ENCODE measurements around the gene HAGHL. TPM values are rescaled to one million over a fixed set of nuclear protein-coding genes. Genes with fewer than 3 reads are reported as not detected.
A peak's percentile ranks its signal among the peaks of the same experiment; 100 is the strongest.

The HAGHL gene
- total RNA-seq, 3 donors from 2014 or later: 8.8 to 13.0 (median 12.4) TPM

- ATAC-seq (peak in 1 of 2 donors; percentile 7), DNase-seq (no peak)
- no peak overlapping the region for H3K4me3 Mint-ChIP-seq
- H3K36me3 Mint-ChIP-seq (ENCODE audit: insufficient read depth): no peaks in the 10 kb centered on the region
- H3K9me3 Mint-ChIP-seq: no peaks in the 10 kb centered on the region
- peaks cover 2% of the 10 kb centered on the region for H3K4me1 Mint-ChIP-seq (ENCODE audit: low read depth)
- peaks cover 17% of the 10 kb centered on the region for H3K27me3 Mint-ChIP-seq (ENCODE audit: low read depth)
These were observed 51.5 kb downstream of the HAGHL start for GRCh38 chr16:778447-778846.

DNA sequence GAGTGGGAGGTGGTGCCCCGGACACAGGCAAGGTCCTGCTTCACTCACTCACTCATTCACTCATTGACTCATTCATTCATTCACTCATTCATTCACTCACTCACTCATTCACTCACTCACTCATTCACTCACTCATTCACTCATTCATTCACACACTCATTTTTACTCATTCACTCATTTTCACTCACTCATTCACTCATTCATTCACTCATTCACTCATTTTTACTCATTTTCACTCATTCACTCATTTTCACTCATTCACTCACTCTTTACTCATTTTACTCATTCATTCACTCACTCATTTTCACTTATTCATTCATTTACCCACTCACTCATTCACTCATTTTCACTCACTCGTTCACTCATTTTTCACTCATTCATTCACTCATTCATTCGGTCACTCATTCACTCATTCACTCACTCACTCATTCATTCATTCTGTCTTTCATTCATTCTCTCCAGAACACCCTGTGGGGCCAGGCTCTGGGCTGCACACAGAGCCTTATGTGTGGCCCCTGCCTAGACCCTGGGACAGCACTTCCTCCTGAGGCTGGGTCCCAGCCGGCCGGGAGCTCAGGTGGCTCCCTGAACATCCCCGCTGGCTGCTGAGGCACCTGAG lies 52.1 kb downstream of the HAGHL start:
- Mint-ChIP-seq H3K27me3 (ENCODE audit: low read depth) (peaks cover 17% of the 10 kb centered on the region), H3K36me3 (ENCODE audit: insufficient read depth) (no peaks in the 10 kb centered on the region), H3K4me3 (no peak overlapping the region), H3K4me1 (ENCODE audit: low read depth) (peaks cover 2% of the 10 kb centered on the region), H3K9me3 (no peaks in the 10 kb centered on the region)
- no peak for ATAC-seq
- DNase-seq: no peak

Other genes with a start within 250 kb of the HAGHL start
- gene CAPN15, start 199.4 kb upstream of the HAGHL start, total RNA-seq: 100 to 1,000 TPM; 134 to 164 (median 153) TPM
- under 1 TPM; 0.08 to 0.11 (median 0.10) TPM for gene PRR35, start 166.7 kb upstream of the HAGHL start, total RNA-seq
- gene NHLRC4, start 160.1 kb upstream of the HAGHL start, total RNA-seq: under 1 TPM; 0.13 to 0.18 (median 0.16) TPM
- 10 to 100 TPM; 45.0 to 47.8 (median 46.1) TPM for gene PIGQ, start 157.1 kb upstream of the HAGHL start, total RNA-seq
- gene RAB40C, start 137.0 kb upstream of the HAGHL start, total RNA-seq: 10 to 100 TPM; 13.4 to 15.7 (median 14.6) TPM
- gene WFIKKN1, start 96.1 kb upstream of the HAGHL start, total RNA-seq: under 1 TPM; 0.40 to 0.71 (median 0.49) TPM
- 100 to 1,000 TPM; 132 to 174 (median 159) TPM for gene METTL26, start 90.8 kb upstream of the HAGHL start, total RNA-seq
- gene MCRIP2, start 85.3 kb upstream of the HAGHL start, total RNA-seq: 100 to 1,000 TPM in 1 of 3 donors, 10 to 100 TPM in 2; 83.1 to 104 (median 88.2) TPM
- gene WDR90, start 77.7 kb upstream of the HAGHL start, total RNA-seq: 100 to 1,000 TPM in 1 of 3 donors, 10 to 100 TPM in 2; 81.0 to 104 (median 87.8) TPM
- 100 to 1,000 TPM; 212 to 215 (median 212) TPM for gene RHOT2, start 59.0 kb upstream of the HAGHL start, total RNA-seq
- gene RHBDL1, start 51.4 kb upstream of the HAGHL start, total RNA-seq: under 1 TPM; 0.52 to 0.71 (median 0.53) TPM
- 100 to 1,000 TPM; 117 to 136 (median 127) TPM for gene STUB1, start 46.7 kb upstream of the HAGHL start, total RNA-seq
- gene JMJD8, start 42.8 kb upstream of the HAGHL start, total RNA-seq: 10 to 100 TPM; 77.0 to 90.4 (median 88.7) TPM
- 10 to 100 TPM; 28.2 to 32.4 (median 29.1) TPM for gene WDR24, start 36.7 kb upstream of the HAGHL start, total RNA-seq
- 1 to 10 TPM; 2.0 to 6.0 (median 4.8) TPM for gene FBXL16, start 21.3 kb upstream of the HAGHL start, total RNA-seq
- gene METRN, start 12.0 kb upstream of the HAGHL start, total RNA-seq: 10 to 100 TPM; 23.8 to 34.7 (median 28.2) TPM
- gene ANTKMT, start 6.0 kb upstream of the HAGHL start, total RNA-seq: 10 to 100 TPM; 66.0 to 75.0 (median 67.8) TPM
- gene CCDC78, start 663 bp upstream of the HAGHL start, total RNA-seq: 1 to 10 TPM; 5.4 to 9.1 (median 7.0) TPM
- gene CIAO3, start 13.9 kb downstream of the HAGHL start, total RNA-seq: 10 to 100 TPM; 30.1 to 39.5 (median 34.8) TPM
- under 1 TPM in 1 of 3 donors, not detected in 2; 0.08 TPM for gene MSLN, start 33.6 kb downstream of the HAGHL start, total RNA-seq
- gene RPUSD1, start 61.3 kb downstream of the HAGHL start, total RNA-seq: 10 to 100 TPM; 72.3 to 99.0 (median 75.1) TPM
- 100 to 1,000 TPM; 138 to 171 (median 161) TPM for gene CHTF18, start 61.5 kb downstream of the HAGHL start, total RNA-seq
- gene GNG13, start 73.6 kb downstream of the HAGHL start, total RNA-seq: not detected
- gene LMF1, start 243.9 kb downstream of the HAGHL start, total RNA-seq: 1 to 10 TPM; 7.7 to 9.9 (median 9.3) TPM